BE2C (cell line): ENCODE measurements around the gene KIF26A.

Experiments used
- DNase-seq: peaks from one replicate; pipeline ENCODE4 v3.0.0-alpha.2; 2020
- H3K27me3 ChIP-seq: fragments of 250-450 bp; sonication (Bioruptor Pico); 2 replicates; pipeline ENCODE4 v1.5.1; 2020; ENCODE audit warnings: mild to moderate bottlenecking
- H3K36me3 ChIP-seq: fragments of 250-450 bp; sonication (Bioruptor Pico); 2 replicates; pipeline ENCODE4 v1.5.1; 2020; ENCODE audit warnings: mild to moderate bottlenecking
- H3K4me1 ChIP-seq: fragments of 250-450 bp; sonication (Bioruptor Pico); 2 replicates; pipeline ENCODE4 v1.5.1; 2020
- H3K4me3 ChIP-seq: 2 replicates; pipeline ENCODE4 v1.5.1; 2011; ENCODE audit warnings: low read depth, low read length
- H3K9me3 ChIP-seq: fragments of 250-450 bp; sonication (Bioruptor Pico); 2 replicates; pipeline ENCODE4 v1.5.1; 2020
- CTCF ChIP-seq: IDR thresholded peaks from 2 replicates; pipeline ENCODE4 v1.5.1; 2012; ENCODE audit warnings: mild to moderate bottlenecking, low read depth, low read length

KIF26A gene

GRCh38 chr14:104158827-104159798 is 20.7 kb downstream of the KIF26A start:
- DNase-seq: peak; percentile 90
- H3K9me3 ChIP-seq: no peaks in the 10 kb centered on the region
- no peaks in the 10 kb centered on the region for H3K27me3 ChIP-seq
- no peak for TF ChIP-seq CTCF
- H3K36me3 ChIP-seq: peaks cover 78% of the 10 kb centered on the region
- peaks cover 45% of the 10 kb centered on the region for H3K4me1 ChIP-seq
- H3K4me3 ChIP-seq: no peak overlapping the region

- no peak for TF ChIP-seq CTCF
- no peaks in the 10 kb centered on the region for H3K9me3 ChIP-seq
- peaks cover 49% of the 10 kb centered on the region for H3K4me1 ChIP-seq
- no peaks in the 10 kb centered on the region for H3K27me3 ChIP-seq
- H3K4me3 ChIP-seq: no peak overlapping the region
- DNase-seq: no peak
- peaks cover 70% of the 10 kb centered on the region for H3K36me3 ChIP-seq
These were observed 21.6 kb downstream of the KIF26A start for GRCh38 chr14:104159990-104160389.

GRCh38 chr14:104161602-104162367 is 23.4 kb downstream of the KIF26A start:
- no peak for TF ChIP-seq CTCF
- peaks cover 62% of the 10 kb centered on the region for H3K36me3 ChIP-seq

GRCh38 chr14:104162495-104162894 is 24.1 kb downstream of the KIF26A start:
- DNase-seq: no peak
- Histone ChIP-seq H3K9me3 (no peaks in the 10 kb centered on the region), H3K36me3 (peaks cover 64% of the 10 kb centered on the region), H3K4me1 (peaks cover 42% of the 10 kb centered on the region), H3K27me3 (no peaks in the 10 kb centered on the region), H3K4me3 (no peak overlapping the region)
- no peak for TF ChIP-seq CTCF

More at GRCh38 chr14:104161602-104162367, 23.4 kb downstream of the KIF26A start:
- Histone ChIP-seq H3K27me3 (no peaks in the 10 kb centered on the region), H3K9me3 (no peaks in the 10 kb centered on the region), H3K4me3 (no peak overlapping the region), H3K4me1 (peaks cover 46% of the 10 kb centered on the region)
- no peak for DNase-seq

- Histone ChIP-seq H3K4me1 (peaks cover 42% of the 10 kb centered on the region), H3K27me3 (no peaks in the 10 kb centered on the region), H3K4me3 (no peak overlapping the region), H3K36me3 (peaks cover 64% of the 10 kb centered on the region), H3K9me3 (no peaks in the 10 kb centered on the region)
- no peak for DNase-seq
- TF ChIP-seq CTCF: no peak
These were observed 25.2 kb downstream of the KIF26A start for GRCh38 chr14:104163541-104163940.
